ENCODE measurements around the gene INPP5F.
"Not testable (repeated sequence)": the region's sequence is repeated elsewhere in the genome, so short reads cannot be mapped to it uniquely, and the experiment has no call there.

INPP5F gene

DNA sequence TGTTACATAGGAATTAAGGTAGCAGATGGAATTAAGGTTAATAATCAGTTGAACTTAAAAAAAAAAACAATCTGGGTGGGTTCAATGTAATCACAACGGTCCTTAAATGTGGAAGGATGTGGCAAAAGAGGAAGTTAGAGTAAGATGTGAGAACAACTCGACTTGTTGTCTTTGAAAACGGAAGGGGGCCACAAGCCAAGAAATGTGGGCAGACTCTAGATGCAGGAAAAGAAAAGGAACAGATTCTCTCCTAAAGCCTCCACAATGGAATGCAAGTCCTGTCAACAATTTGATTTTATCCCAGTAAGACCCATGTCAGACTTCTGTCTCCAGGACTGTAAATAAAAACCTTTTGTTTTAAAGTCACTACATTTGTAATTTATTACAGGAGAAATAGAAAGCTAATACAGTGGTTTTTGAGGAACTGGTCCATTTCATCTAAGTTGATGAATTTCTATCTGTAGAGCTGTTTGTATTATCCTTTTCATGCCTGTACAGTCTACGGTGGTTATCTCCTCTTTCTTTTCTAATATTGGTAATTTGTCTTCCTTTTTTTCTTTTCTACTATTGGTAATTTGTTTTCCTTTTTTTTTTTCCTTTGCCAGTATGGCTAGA, 138.2 kb downstream of the INPP5F start:
- no peak for DNase-seq (ENCODE audit: low spot score)

DNA sequence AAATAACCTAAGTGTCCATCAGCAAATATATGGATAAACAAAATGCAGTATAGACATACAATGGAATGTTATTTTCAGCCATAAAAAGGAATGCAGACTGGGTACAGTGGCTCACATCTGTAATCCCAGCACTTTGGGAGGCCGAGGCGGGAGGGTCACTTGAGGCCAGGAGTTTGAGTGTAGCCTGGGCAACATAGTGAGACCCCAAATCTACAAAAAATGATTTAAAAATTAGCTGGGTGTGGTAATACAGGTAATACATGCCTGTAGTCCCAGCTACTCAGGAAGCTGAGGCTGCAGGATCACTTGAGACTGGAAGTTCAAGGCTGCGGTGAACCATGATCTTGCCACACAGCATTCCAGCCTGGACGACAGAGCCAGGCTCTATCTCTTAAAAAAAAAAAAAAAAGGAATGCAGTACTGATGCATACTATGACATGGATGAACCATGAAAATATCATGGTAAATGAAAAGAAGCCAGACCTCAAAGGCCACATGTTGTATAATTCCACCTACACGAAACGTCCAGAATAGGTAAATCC, 139.9 kb downstream of the INPP5F start:
- DNase-seq (ENCODE audit: low spot score): no peak

GRCh38 chr10:119867317-119867716, 141.5 kb downstream of the INPP5F start:
- DNase-seq (ENCODE audit: low spot score): no peak

- not testable (repeated sequence) for DNase-seq (ENCODE audit: low spot score)
Measured at GRCh38 chr10:119869398-119869797, 143.5 kb downstream of the INPP5F start.

DNA sequence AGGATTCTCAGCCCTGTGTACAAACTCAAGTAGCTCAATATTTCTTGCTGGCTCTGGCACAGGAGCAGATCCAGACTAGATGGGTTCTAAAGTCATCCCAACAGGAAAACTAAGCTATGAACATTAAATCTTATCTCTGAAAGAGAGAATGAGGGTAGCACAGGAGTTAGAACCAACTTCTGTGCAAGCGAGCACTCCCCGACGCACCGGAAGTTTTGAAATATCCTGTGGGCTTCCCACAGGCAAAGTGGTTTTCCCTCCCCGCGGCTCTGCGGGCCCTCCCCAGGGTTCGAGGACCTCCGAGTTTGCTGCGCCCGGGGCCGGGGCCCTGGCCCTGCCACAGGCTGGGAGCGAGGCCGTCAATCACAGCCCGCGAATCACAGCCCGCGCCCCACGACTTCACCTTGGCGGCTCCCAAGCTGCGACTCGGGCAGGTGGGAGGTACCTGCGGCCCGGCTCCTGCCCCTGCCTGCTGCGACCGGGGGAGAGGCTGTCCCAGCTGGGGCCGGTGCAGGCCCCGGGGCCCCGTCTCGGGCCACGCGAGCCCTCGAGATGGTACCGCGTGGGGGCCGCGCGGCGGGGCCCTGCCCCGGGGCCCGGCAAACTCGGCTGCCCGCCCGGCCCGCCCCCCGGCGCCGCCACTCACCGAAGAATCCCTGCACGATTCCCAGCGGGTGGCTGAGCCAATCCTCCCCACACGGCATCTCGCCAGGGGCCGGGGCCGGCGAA, 146.2 kb downstream of the INPP5F start:
- DNase-seq (ENCODE audit: low spot score): peak; percentile 25

- peak; percentile 17 for DNase-seq (ENCODE audit: low spot score)
Measured at GRCh38 chr10:119872610-119872859, 146.7 kb downstream of the INPP5F start, which contains the start of gene MCMBP. Gene MCMBP, minus strand, starts transcription at chr10:119872843. Its CDS starts 259 bp downstream, at chr10:119872584.

DNA sequence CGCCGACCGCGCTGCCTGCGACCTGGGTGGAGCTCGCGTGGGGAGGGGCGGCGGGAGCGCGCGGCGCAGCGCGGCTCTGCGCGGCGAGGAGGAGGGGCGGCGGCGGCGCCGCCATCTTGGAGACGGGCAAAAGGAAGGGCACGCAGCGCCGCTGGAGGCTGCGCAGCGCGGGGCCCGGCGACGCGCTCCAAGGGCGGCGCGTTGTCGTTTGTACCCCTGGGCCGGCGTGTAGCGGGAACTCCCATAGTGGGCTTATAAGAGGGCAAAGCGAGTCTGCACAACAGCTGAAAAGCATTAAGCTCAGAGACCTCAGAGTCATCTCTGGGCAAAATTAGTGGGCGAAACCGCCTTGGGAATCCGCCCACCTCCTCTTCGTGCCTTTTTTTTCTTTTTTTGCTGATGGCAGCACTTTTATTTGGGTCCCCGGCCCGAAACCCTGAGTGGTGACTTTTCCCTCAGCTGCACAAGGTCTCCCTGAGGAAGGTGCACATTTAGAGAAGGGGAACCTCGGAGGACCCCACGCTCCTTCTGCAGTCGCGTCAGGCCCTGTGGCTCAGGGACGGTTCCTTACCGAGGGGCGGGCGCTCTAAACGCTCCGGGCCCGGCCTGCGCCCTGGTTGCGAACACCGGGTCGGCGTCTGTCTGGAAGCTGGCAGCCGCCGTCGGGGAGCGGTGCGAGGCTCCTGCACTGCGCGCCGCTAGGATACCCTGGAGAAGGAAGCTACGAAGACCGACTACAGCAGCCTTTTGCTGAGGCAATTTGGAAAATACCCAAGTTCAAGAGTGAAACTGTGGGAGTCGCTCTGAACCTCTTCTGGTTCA, 147.2 kb downstream of the INPP5F start:
- DNase-seq (ENCODE audit: low spot score): peak; percentile 86

- no peak for DNase-seq (ENCODE audit: low spot score)
Measured at GRCh38 chr10:119878524-119878923, 152.7 kb downstream of the INPP5F start.

Measured in AG08395 (cell line).